IMR-90 (cell line): ENCODE measurements around the gene ELF2. TPM values are rescaled to one million over a fixed set of nuclear protein-coding genes. Genes with fewer than 3 reads are reported as not detected.

Source experiments
- ATAC-seq: fragments of 200-7000 bp; cut with Tn5 transposase; 2 replicates; pipeline ENCODE4 v1.9.1; 2020; ENCODE audit warnings: low read depth, mild to moderate bottlenecking, moderate library complexity
- BruUV-seq: library from RNA; stranded (reverse); fragments of 400-500 nt; replicated peaks from 2 replicates; lab custom pipeline; 2021; lab: Mats Ljungman, UMichigan
- CTCF ChIA-PET: fragments of 300-600 bp; formaldehyde crosslinking; extraction: SDS; loops from one replicate; lab custom pipeline; 2021; ENCODE audit warnings: antibody characterized with exemption; lab: Yijun Ruan, JAX
- POLR2A ChIA-PET: fragments of 300-600 bp; sonication (Branson Sonifier 250); formaldehyde crosslinking; loops from one replicate; lab custom pipeline; 2022; ENCODE audit warnings: antibody characterized with exemption; ENCODE audit not compliant: unreplicated experiment; lab: Charles Lee
- DNase-seq: peaks from one replicate; pipeline ENCODE4 v3.0.0; 2013
- H2AFZ ChIP-seq: replicated peaks from 2 replicates; pipeline ENCODE3; 2013; ENCODE audit warnings: low read length, mild to moderate bottlenecking; ENCODE audit not compliant: poor library complexity
- H2AK5ac ChIP-seq: 2 replicates; pipeline ENCODE4 v1.6.1; 2013; ENCODE audit warnings: low read depth, low read length, inconsistent platforms
- H2AK9ac ChIP-seq: replicated peaks from 2 replicates; pipeline ENCODE3; 2013; ENCODE audit warnings: mild to moderate bottlenecking, low read depth, low read length, moderate library complexity; ENCODE audit not compliant: poor library complexity
- H2BK120ac ChIP-seq: 2 replicates; pipeline ENCODE4 v1.6.1; 2013; ENCODE audit warnings: low read depth, low read length, inconsistent platforms
- H2BK15ac ChIP-seq: 3 replicates; pipeline ENCODE4 v1.6.1; 2013; ENCODE audit warnings: low read depth, low read length, inconsistent platforms
- H2BK20ac ChIP-seq: 2 replicates; pipeline ENCODE4 v1.6.1; 2013; ENCODE audit warnings: low read depth, mild to moderate bottlenecking, inconsistent platforms, low read length, moderate library complexity
- H2BK5ac ChIP-seq: 2 replicates; pipeline ENCODE4 v1.6.1; 2013; ENCODE audit warnings: mild to moderate bottlenecking, low read depth, low read length, inconsistent platforms; ENCODE audit not compliant: poor library complexity, severe bottlenecking
- H3K14ac ChIP-seq: replicated peaks from 2 replicates; pipeline ENCODE4 v1.6.1; 2013; ENCODE audit warnings: low read depth, low read length, inconsistent platforms
- H3K18ac ChIP-seq: 2 replicates; pipeline ENCODE4 v1.6.1; 2013; ENCODE audit warnings: low read depth, low read length, control low read depth
- H3K23ac ChIP-seq: 2 replicates; pipeline ENCODE4 v1.6.1; 2013; ENCODE audit warnings: low read depth, low read length, inconsistent platforms
- H3K27ac ChIP-seq: 2 replicates; pipeline ENCODE4 v1.5.1; 2013; ENCODE audit warnings: mild to moderate bottlenecking, control low read depth, low read length; ENCODE audit not compliant: insufficient read depth
- H3K27me3 ChIP-seq: 2 replicates; pipeline ENCODE4 v1.6.1; 2013; ENCODE audit warnings: low read length; ENCODE audit not compliant: control insufficient read depth, insufficient read depth
- H3K36me3 ChIP-seq: 2 replicates; pipeline ENCODE4 v1.6.1; 2013; ENCODE audit warnings: low read length, mixed read lengths; ENCODE audit not compliant: control insufficient read depth, insufficient read depth
- H3K4ac ChIP-seq: 2 replicates; pipeline ENCODE4 v1.6.1; 2013; ENCODE audit warnings: low read depth, low read length, inconsistent platforms
- H3K4me1 ChIP-seq: 2 replicates; pipeline ENCODE4 v1.6.1; 2013; ENCODE audit warnings: low read length, mixed read lengths; ENCODE audit not compliant: control insufficient read depth, insufficient read depth
- H3K4me2 ChIP-seq: 2 replicates; pipeline ENCODE4 v1.6.1; 2013; ENCODE audit warnings: low read depth, mild to moderate bottlenecking, control low read depth, low read length, moderate library complexity
- H3K4me3 ChIP-seq: 2 replicates; pipeline ENCODE4 v1.5.1; 2013; ENCODE audit warnings: low read depth, mild to moderate bottlenecking, control low read depth, low read length, moderate library complexity; ENCODE audit not compliant: insufficient read depth
- H3K56ac ChIP-seq: 2 replicates; pipeline ENCODE4 v1.6.1; 2013; ENCODE audit warnings: low read length, inconsistent platforms; ENCODE audit not compliant: insufficient read depth; ENCODE audit errors: extremely low read depth
- H3K79me1 ChIP-seq, 2 experiments: 2 replicates each; pipeline ENCODE4 v1.6.1; 2013; ENCODE audit warnings: low read length in 2 of 2, inconsistent platforms in 1 of 2, low read depth in 1 of 2
- H3K9ac ChIP-seq: 2 replicates; pipeline ENCODE4 v1.6.1; 2013; ENCODE audit warnings: low read depth, low read length, control low read depth
- H3K9me1 ChIP-seq: 2 replicates; pipeline ENCODE4 v1.6.1; 2013; ENCODE audit warnings: low read length, inconsistent platforms; ENCODE audit not compliant: insufficient read depth
- H3K9me3 ChIP-seq: 2 replicates; pipeline ENCODE4 v1.6.1; 2013; ENCODE audit warnings: low read length; ENCODE audit not compliant: control insufficient read depth, insufficient read depth
- H4K20me1 ChIP-seq: 2 replicates; pipeline ENCODE4 v1.6.1; 2013; ENCODE audit warnings: low read length, inconsistent platforms; ENCODE audit not compliant: insufficient read depth
- H4K5ac ChIP-seq: 2 replicates; pipeline ENCODE4 v1.6.1; 2013; ENCODE audit warnings: mild to moderate bottlenecking, low read depth, low read length, control low read depth
- H4K8ac ChIP-seq, 2 experiments: 2 replicates each; pipeline ENCODE4 v1.6.1; 2013; ENCODE audit warnings: low read depth in 2 of 2, low read length in 2 of 2, control low read depth in 1 of 2, inconsistent platforms in 1 of 2
- H4K91ac ChIP-seq: 2 replicates; pipeline ENCODE4 v1.6.1; 2013; ENCODE audit warnings: low read depth, low read length, inconsistent platforms; ENCODE audit not compliant: insufficient read depth
- BHLHE40 ChIP-seq: fragments of 150-350 bp; IDR thresholded peaks from 2 replicates; pipeline ENCODE4 v1.6.1; 2016; ENCODE audit warnings: mild to moderate bottlenecking, low read depth, low read length
- CEBPB ChIP-seq: IDR thresholded peaks from 2 replicates; pipeline ENCODE4 v1.6.1; 2012; ENCODE audit warnings: low read depth, low read length, improper control_type of control experiment
- CHD1 ChIP-seq: IDR thresholded peaks from 2 replicates; pipeline ENCODE4 v1.6.1; 2012; ENCODE audit warnings: low read depth, low read length, improper control_type of control experiment
- CTCF ChIP-seq: conservative IDR thresholded peaks from 2 replicates; pipeline ENCODE4 v1.5.1; 2012; ENCODE audit warnings: mild to moderate bottlenecking, low read depth, low read length, improper control_type of control experiment
- MAFK ChIP-seq: IDR thresholded peaks from 2 replicates; pipeline ENCODE4 v1.6.1; 2012; ENCODE audit warnings: low read depth, low read length, improper control_type of control experiment
- MAZ ChIP-seq: IDR thresholded peaks from 2 replicates; pipeline ENCODE4 v1.6.1; 2012; ENCODE audit warnings: low read depth, mild to moderate bottlenecking, low read length, improper control_type of control experiment, moderate library complexity, borderline replicate concordance
- MXI1 ChIP-seq: IDR thresholded peaks from 2 replicates; pipeline ENCODE4 v1.6.1; 2012; ENCODE audit warnings: low read depth, mild to moderate bottlenecking, low read length, moderate library complexity, borderline replicate concordance
- NFE2L2 ChIP-seq: fragments of 150-350 bp; IDR thresholded peaks from 2 replicates; pipeline ENCODE4 v1.6.1; 2016; ENCODE audit warnings: low read depth, mild to moderate bottlenecking, low read length
- POLR2A ChIP-seq: IDR thresholded peaks from 2 replicates; pipeline ENCODE4 v1.6.1; 2012; ENCODE audit warnings: mild to moderate bottlenecking, low read depth, low read length
- RAD21 ChIP-seq: IDR thresholded peaks from 2 replicates; pipeline ENCODE4 v1.6.1; 2012; ENCODE audit warnings: low read length, improper control_type of control experiment
- RCOR1 ChIP-seq: IDR thresholded peaks from 2 replicates; pipeline ENCODE4 v1.6.1; 2012; ENCODE audit warnings: mild to moderate bottlenecking, low read length, improper control_type of control experiment; ENCODE audit not compliant: insufficient replicate concordance
- SMC3 ChIP-seq: fragments of 150-350 bp; IDR thresholded peaks from 2 replicates; pipeline ENCODE4 v1.6.1; 2016; ENCODE audit warnings: low read depth, mild to moderate bottlenecking, antibody characterized with exemption, low read length, moderate library complexity
- WGBS, 2 experiments: methylation state at CpG; one replicate each; pipeline versions ENCODE4 v1.1.5 to v1.1.7; 2013; ENCODE audit warnings: missing lambda C conversion rate in 2 of 2; ENCODE audit not compliant: insufficient read length in 1 of 2; ENCODE audit errors: extremely low coverage in 2 of 2; 5-methylcytosine and 5-hydroxymethylcytosine counted together
- dilution Hi-C: fragments of 300-500 bp; cut with HindIII; formaldehyde crosslinking; loops from one replicate; pipeline ENCODE4 v1.14.3; 2018; ENCODE audit warnings: low sequenced_read_pairs; ENCODE audit not compliant: unreplicated experiment
- in situ Hi-C: fragments of 300-500 bp; cut with MboI; formaldehyde crosslinking; loops from 3 replicates; pipeline ENCODE4 v1.14.3; 2019; ENCODE audit warnings: low sequenced_read_pairs, inconsistent platforms, mixed read lengths
- intact Hi-C: fragments of 100-400 bp; cut with micrococcal nuclease; formaldehyde crosslinking; loops from 2 replicates; pipeline ENCODE4 v1.10.0; 2022
- polyA plus RNA-seq, 3 experiments: library from polyadenylated mRNA; depleted of rRNA; stranded (reverse); fragments of >200 nt; gene quantifications; 2 replicates each; pipeline ENCODE4 v1.2.3, GENCODE V29; 2012; ENCODE audit warnings: low replicate concordance in 1 of 3
- total RNA-seq: library from RNA; depleted of rRNA; stranded (reverse); fragments of >200 nt; gene quantifications from 2 replicates; pipeline ENCODE4 v1.2.3, GENCODE V29; 2012

Gene ELF2
- total and polyA plus RNA-seq, 2 of the 4 experiments (the other 2 are of a cell fraction): 14.5 to 42.3 TPM

GRCh38 chr4:139078926-139079325 is 98.1 kb downstream of the ELF2 start:
- POLR2A ChIA-PET: interaction anchor here (0.6 kb wide), 1 partner anchor 143 kb away, joined by 3 read pairs; no protein-coding TSS in a partner anchor
- dilution Hi-C loops: no loop called here
- H3K4me1 ChIP-seq: no peaks in the 10 kb centered on the region

More at GRCh38 chr4:139078926-139079325, 98.1 kb downstream of the ELF2 start:
- no peak overlapping the region for H3K4me2 ChIP-seq
- H2BK20ac ChIP-seq: no peak overlapping the region
- H3K4me3 ChIP-seq: no peak overlapping the region
- H2AK9ac ChIP-seq: no peak overlapping the region
- H4K91ac ChIP-seq: no peak overlapping the region
- no peak overlapping the region for H2BK5ac ChIP-seq
- TF ChIP-seq CHD1: no peak
- TF ChIP-seq MAFK: no peak
- no peak for TF ChIP-seq POLR2A
- no peak for TF ChIP-seq RAD21
- TF ChIP-seq MXI1: no peak
- no peak for TF ChIP-seq CTCF
- no peak for TF ChIP-seq BHLHE40
- no peak for TF ChIP-seq SMC3
- TF ChIP-seq CEBPB: no peak
- TF ChIP-seq NFE2L2: no peak
- no peak for TF ChIP-seq MAZ
- TF ChIP-seq RCOR1: no peak
- H3K36me3 ChIP-seq: no peaks in the 10 kb centered on the region
- H3K9me1 ChIP-seq: no peaks in the 10 kb centered on the region
- H3K14ac ChIP-seq: no peak overlapping the region
- WGBS, 2 experiments: no CpG with 5 or more reads among the region's 4 CpGs
- no peak for ATAC-seq
- H2AK5ac ChIP-seq: no peak overlapping the region
- BruUV-seq: no TSS peak
- intact Hi-C loops: no loop called here
- no peak overlapping the region for H3K56ac ChIP-seq
- H3K4ac ChIP-seq: no peak overlapping the region
- no peak overlapping the region for H3K9ac ChIP-seq
- H3K27me3 ChIP-seq: no peaks in the 10 kb centered on the region
- no peak overlapping the region for H3K18ac ChIP-seq
- no peak overlapping the region for H2BK120ac ChIP-seq
- no peak overlapping the region for H4K5ac ChIP-seq
- H3K23ac ChIP-seq: no peak overlapping the region
- CTCF ChIA-PET: interaction anchor here (1.2 kb wide), 1 partner anchor 14 kb away, joined by 3 read pairs; no protein-coding TSS in a partner anchor
- no peak overlapping the region for H2AFZ ChIP-seq
- H4K8ac ChIP-seq: no peak overlapping the region
- in situ Hi-C loops: no loop called here
- no peak for DNase-seq
- peaks cover 40% of the 10 kb centered on the region; the same call in 1 of the 2 replicates for H4K20me1 ChIP-seq
- peaks cover 11 to 40% of the 10 kb centered on the region in 2 experiments; a peak in 3 of 4 replicates for H3K79me1 ChIP-seq
- no peak overlapping the region for H2BK15ac ChIP-seq
- H3K27ac ChIP-seq: no peak overlapping the region
- no peaks in the 10 kb centered on the region for H3K9me3 ChIP-seq
